ENCODE measurements around the gene CNN3. TPM values are rescaled to one million over a fixed set of nuclear protein-coding genes. Genes with fewer than 3 reads are reported as not detected.

CNN3 gene
- total RNA-seq, 4 donors from 2014 or later, result 106 to 205 (median 149) TPM

GRCh38 chr1:94856004-94856403 lies 70.9 kb downstream of the CNN3 start:
- WGBS, 2 donors, result 85 to 94% methylated on average over 5 of the region's 5 CpGs
- H3K27me3 ChIP-seq, result no peaks in the 10 kb centered on the region
- DNase-seq, result no peak
- intact Hi-C loops (cut with DNase I), result loop anchor here (10.0 kb wide), 1 partner anchor 69 kb away; the partner anchor contains the start of gene CNN3
- peaks cover 6 to 43% (median 9%) of the 10 kb centered on the region in 3 donors for H3K4me1 ChIP-seq
- no peaks in the 10 kb centered on the region for H3K9me3 ChIP-seq
- no peak for TF ChIP-seq POLR2A (IDR thresholded peaks at IDR 0.05)
- no peak for TF ChIP-seq CTCF (IDR thresholded peaks at IDR 0.05)
- peaks cover 0 to 7% (median 0%) of the 10 kb centered on the region in 3 donors for H3K36me3 ChIP-seq
- no peak overlapping the region for H3K4me3 ChIP-seq
- H3K27ac ChIP-seq, result peak overlapping the region in 3 of 4 donors; percentile 79 to 90 (median 84)

GRCh38 chr1:94855307-94855700 lies 71.6 kb downstream of the CNN3 start:
- no peaks in the 10 kb centered on the region for H3K27me3 ChIP-seq
- H3K4me1 ChIP-seq, result peaks cover 6 to 36% (median 9%) of the 10 kb centered on the region in 3 donors
- intact Hi-C loops (cut with DNase I), result loop anchor here (2.0 to 10.0 kb wide), 2 partner anchors 69 to 187 kb away; partner anchors contain the start of gene CNN3
- no peak overlapping the region for H3K4me3 ChIP-seq
- no peaks in the 10 kb centered on the region for H3K9me3 ChIP-seq
- TF ChIP-seq CTCF (IDR thresholded peaks at IDR 0.05) (no peak), POLR2A (IDR thresholded peaks at IDR 0.05) (no peak)
- peak overlapping the region; percentile 79 to 90 (median 87) for H3K27ac ChIP-seq
- WGBS, 2 donors, result 49 to 66% methylated on average over 2 of the region's 2 CpGs
- H3K36me3 ChIP-seq, result peaks cover 0 to 11% (median 0%) of the 10 kb centered on the region in 3 donors
- DNase-seq, result no peak

- 8 to 26% methylated on average over 9 to 12 of the region's 21 CpGs for WGBS, 2 donors
- Histone ChIP-seq H3K9me3 (no peaks in the 10 kb centered on the region), H3K27ac (peak overlapping the region; percentile 79 to 90 (median 87)), H3K36me3 (peaks cover 0 to 13% (median 0%) of the 10 kb centered on the region in 3 donors), H3K4me1 (peaks cover 6 to 36% (median 9%) of the 10 kb centered on the region in 3 donors), H3K27me3 (no peaks in the 10 kb centered on the region), H3K4me3 (peak overlapping the region; percentile 24 to 68 (median 46))
- DNase-seq, result peak; percentile 45
- intact Hi-C loops (cut with DNase I), result loop anchor here (2.0 to 10.0 kb wide), 2 partner anchors 70 to 188 kb away; partner anchors contain the start of gene CNN3
- TF ChIP-seq CTCF (IDR thresholded peaks at IDR 0.05) (peak; percentile 85 to 98 (median 93)), POLR2A (IDR thresholded peaks at IDR 0.05) (no peak)
Observed at GRCh38 chr1:94854458-94855306, 72.2 kb downstream of the CNN3 start.

- intact Hi-C loops (cut with DNase I), result loop anchor here (10.0 kb wide), 1 partner anchor 72 kb away; the partner anchor contains the start of gene CNN3
- DNase-seq, result no peak
- Histone ChIP-seq H3K4me1 (peaks cover 6 to 21% (median 9%) of the 10 kb centered on the region in 3 donors), H3K4me3 (no peak overlapping the region), H3K9me3 (no peaks in the 10 kb centered on the region), H3K27me3 (no peaks in the 10 kb centered on the region), H3K36me3 (peaks cover 0 to 18% (median 0%) of the 10 kb centered on the region in 3 donors), H3K27ac (no peak overlapping the region)
- WGBS, 2 donors, result 61 to 66% methylated on average over 2 of the region's 2 CpGs
- TF ChIP-seq POLR2A (IDR thresholded peaks at IDR 0.05) (no peak), CTCF (IDR thresholded peaks at IDR 0.05) (no peak)
Observed at GRCh38 chr1:94852788-94853187, 74.1 kb downstream of the CNN3 start.

GRCh38 chr1:94851571-94851970 lies 75.3 kb downstream of the CNN3 start:
- H3K27ac ChIP-seq, result no peak overlapping the region
- H3K4me1 ChIP-seq, result peaks cover 6 to 20% (median 9%) of the 10 kb centered on the region in 3 donors
- intact Hi-C loops (cut with DNase I), result loop anchor here (10.0 kb wide), 1 partner anchor 73 kb away; the partner anchor contains the start of gene CNN3
- TF ChIP-seq CTCF (IDR thresholded peaks at IDR 0.05), result no peak
- TF ChIP-seq POLR2A (IDR thresholded peaks at IDR 0.05), result no peak
- H3K36me3 ChIP-seq, result peaks cover 0 to 31% (median 0%) of the 10 kb centered on the region in 3 donors
- H3K27me3 ChIP-seq, result no peaks in the 10 kb centered on the region
- H3K4me3 ChIP-seq, result no peak overlapping the region
- 44 to 67% methylated on average over 1 of the region's 1 CpG for WGBS, 2 donors
- no peaks in the 10 kb centered on the region for H3K9me3 ChIP-seq
- no peak for DNase-seq
